Cardiac septum (tissue), 1 donor: ENCODE measurements around the gene ZDHHC1. TPM values are rescaled to one million over a fixed set of nuclear protein-coding genes. Genes with fewer than 3 reads are reported as not detected.
A peak's percentile ranks its signal among the peaks of the same experiment; 100 is the strongest.
"Not testable (repeated sequence)": the region's sequence is repeated elsewhere in the genome, so short reads cannot be mapped to it uniquely, and the experiment has no call there.

Experiments
- DNase-seq: peaks from one replicate; pipeline ENCODE4 v3.0.0-alpha.2; 2020; ENCODE audit warnings: low spot score
- intact Hi-C: fragments of 100-400 bp; cut with DNase I; formaldehyde crosslinking; loops from one replicate; pipeline ENCODE4 v1.14.0; 2022
- total RNA-seq: library from RNA; stranded (reverse); fragmentation: NEBNext Ultra II Directional; extraction: Animal tissue kit (Norgen Biotek cat#: 25700); gene quantifications from one replicate; pipeline ENCODE4 v1.2.1, GENCODE V29; 2021
- donor health status: DM: no; HTN: no; CAD: no.

ZDHHC1 gene
- total RNA-seq, 1 donor from 2014 or later = 4.6 TPM

DNA sequence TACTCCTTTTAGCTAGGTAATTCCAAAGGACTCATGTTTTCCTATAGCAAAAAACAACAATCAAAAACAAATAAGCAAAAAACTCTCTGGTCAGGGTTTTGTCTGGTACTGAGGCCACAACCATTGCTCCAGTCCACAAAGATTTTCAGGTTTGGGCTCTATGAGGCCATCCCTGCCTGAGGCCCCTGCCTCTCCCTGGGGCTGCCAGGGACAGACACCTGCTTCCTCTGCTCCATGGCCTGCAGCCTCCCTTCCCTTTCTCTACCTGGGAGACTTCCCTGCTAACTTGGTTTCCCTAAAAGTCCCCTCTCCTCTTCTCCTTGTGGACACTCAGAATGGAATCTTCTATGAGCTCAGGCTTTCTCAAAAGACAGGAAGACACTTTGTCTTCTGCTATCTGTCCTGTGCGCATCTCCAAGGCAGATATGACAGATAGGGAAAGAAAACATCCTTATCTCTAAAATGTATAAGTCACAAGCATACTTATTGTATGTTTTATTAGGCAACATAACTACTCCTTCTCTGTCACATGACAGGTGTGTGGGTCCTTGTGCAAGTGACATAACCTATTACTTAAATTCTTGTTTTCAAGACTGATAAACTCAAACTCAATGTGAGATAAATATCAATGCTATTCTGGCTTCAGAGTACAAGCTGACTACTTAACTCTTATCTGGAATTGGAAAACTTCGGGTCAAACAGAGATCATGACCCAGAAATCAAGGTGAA lies 1.2 kb upstream of the ZDHHC1 start:
- no peak for DNase-seq
- intact Hi-C loops = no loop called here

- DNase-seq, intact Hi-C loops: not testable (repeated sequence)
Observed at GRCh38 chr16:67415421-67415820, 856 bp downstream of the ZDHHC1 start.

DNA sequence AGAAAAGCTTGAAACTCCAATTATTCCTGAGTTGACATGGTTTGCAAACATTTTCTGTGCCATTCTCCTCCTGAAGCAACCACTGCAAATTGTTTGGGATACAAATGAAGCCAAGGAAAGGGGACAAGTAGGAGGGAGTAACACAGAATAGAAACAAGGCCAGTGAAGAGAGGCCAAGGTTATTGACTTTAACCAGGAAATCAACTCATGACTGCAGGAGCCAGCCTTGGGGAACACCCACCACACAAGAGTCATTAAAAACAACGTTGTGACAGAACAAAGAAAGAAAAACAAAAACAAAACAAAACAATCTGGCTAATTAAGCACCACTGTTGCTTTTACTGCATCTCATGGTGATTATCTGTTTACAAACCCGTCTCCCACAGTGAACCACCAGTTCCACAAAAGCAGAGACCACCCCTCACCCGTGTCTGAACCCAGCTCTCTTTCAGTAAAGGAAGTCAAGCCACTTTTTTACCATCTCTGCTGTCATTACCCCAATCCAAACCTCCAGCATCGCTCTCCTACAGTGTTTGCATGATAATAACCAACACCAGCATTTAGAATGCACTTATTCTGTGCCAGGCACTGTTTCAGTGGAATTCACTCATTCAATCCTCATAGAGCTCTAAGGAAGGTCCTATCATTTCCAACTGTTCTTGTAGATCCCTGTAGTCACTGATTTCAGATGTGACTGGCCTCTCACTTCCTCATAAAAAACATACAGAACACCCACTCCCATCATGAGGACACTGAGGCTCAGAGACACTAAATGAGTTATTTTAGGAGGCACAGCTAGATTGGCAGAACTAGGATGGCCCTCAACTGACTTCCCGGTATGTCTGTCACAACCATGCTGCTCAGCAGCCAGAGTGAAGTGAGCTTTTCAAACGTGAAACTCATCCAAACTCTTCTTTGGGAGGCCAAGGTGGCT lies 2.0 kb downstream of the ZDHHC1 start:
- intact Hi-C loops = no loop called here
- DNase-seq = no peak

DNA sequence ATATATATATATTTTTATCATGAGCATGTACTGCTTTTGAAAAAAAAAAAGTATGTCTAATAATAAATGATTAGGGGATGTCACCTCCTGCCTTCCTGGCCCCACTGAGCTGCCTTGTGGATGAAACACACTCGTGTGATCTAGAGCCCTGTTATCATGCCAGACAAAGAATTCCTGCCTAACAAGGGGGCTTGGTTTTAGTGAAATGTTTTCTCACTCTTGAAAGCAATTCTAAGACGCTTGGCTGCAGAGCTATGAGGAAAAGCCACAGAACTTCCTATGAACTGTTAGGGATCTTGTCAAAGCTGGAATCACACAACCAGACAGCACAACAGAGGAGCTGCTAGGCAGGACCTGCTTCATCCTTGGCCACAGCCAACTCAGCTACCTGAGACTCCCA lies 4.0 kb downstream of the ZDHHC1 start:
- intact Hi-C loops = no loop called here

DNA sequence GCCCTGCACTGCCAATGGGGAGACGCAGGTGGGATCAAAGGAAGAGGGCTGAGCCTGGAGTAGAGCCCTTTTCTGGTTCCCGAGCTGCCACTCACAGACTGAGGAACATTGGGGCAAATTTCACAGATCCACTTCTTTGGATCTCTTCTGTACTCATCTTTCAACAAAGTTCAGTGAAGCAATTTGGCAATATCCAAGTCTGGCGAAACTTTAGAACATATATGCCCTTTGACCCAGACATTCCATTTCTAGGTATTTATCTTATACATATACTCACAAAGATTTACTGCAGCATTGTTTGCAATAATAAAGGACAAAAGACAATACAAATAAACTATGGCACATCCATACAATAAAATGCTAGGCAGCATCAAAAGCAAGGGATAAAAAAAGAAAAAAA lies 4.9 kb downstream of the ZDHHC1 start:
- intact Hi-C loops = no loop called here

More for the DNA sequence above, 4.0 kb downstream of the ZDHHC1 start:
- DNase-seq = no peak

DNA sequence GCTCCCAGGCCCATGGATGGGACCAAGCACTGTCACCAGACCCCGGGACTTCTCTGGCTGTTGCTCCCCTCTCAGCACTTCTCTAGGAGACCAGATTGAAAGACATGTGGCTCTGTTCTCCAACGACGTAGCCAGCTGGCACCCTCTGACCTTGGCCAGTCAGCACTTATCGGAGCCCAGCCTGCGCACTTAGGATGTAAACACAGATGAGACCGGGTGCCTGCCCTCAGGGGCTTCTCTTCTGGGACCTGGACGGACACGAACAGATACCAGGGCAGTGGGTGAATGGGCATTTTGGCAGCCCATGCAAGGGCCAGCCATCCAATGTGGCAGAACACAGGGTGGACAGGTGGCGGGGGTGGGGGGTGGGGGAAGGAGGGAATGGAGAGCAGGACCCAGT lies 6.6 kb downstream of the ZDHHC1 start:
- intact Hi-C loops = no loop called here
- no peak for DNase-seq

More for the DNA sequence above, 4.9 kb downstream of the ZDHHC1 start:
- no peak for DNase-seq

GRCh38 chr16:67407788-67408452 lies 8.4 kb downstream of the ZDHHC1 start:
- intact Hi-C loops = no loop called here
- DNase-seq = no peak

- intact Hi-C loops = no loop called here
- no peak for DNase-seq
Observed at GRCh38 chr16:67407176-67407787, 9.0 kb downstream of the ZDHHC1 start.

DNA sequence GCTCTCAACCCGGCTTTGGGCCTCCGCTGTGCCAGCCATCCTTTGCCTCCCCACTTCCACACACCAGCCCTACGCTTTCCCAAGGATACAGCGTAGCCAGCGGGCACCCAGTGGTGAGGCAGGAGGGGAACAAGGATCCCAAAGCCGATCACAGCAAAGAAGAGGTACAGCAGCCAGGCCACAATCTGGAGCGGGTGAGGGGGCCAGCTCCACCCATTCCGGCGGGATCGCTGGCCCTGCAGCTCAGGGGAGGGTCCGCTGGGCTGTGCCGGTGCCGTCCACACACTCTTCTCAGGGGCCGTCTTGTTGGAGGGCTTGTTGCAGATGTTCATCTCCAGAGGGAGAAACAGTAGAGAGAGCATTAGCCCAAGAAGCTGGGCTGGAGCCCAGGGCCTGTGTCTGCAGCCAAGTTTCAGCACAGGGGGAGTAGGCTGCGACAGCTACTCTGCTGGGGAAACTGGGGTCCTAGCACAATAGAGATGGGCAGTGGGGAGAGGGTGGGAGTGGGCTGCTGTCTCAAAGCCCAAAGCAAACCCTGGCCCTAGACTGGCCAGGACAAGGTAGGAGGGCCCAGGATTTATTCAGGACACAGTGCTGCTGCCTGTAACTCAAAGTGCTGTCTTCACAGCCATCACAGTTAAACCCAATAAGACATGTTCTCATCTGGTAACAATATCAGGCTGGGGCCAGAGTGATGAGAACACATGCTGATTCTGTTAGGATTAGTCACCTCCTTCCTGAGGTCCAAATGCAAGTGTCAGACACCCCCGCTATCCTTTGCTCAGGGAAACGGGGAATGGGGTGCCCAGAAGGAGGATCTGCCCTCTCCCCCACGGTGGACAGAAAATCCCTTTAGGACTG lies 9.9 kb downstream of the ZDHHC1 start:
- DNase-seq = no peak
- intact Hi-C loops = no loop called here

DNA sequence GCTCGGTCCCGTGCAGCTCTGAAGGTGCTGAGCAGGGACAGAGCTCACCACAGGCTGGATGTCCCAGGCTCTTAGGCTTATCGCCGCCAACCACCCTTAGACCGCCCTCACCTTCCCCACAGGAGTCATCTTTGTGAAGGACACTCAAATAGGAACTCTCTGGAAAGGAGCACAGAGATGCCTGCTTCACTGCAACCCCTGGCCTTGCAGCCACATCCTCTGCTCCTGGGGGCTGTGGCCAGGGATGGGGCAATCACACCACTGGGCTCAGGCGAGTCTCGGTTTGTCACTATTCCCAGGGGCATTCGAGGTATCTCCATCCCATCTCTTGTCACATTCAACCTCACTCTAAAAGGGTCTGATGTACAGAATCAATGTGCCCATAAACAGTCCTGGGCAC lies 10.9 kb downstream of the ZDHHC1 start:
- no peak for DNase-seq
- intact Hi-C loops = no loop called here

DNA sequence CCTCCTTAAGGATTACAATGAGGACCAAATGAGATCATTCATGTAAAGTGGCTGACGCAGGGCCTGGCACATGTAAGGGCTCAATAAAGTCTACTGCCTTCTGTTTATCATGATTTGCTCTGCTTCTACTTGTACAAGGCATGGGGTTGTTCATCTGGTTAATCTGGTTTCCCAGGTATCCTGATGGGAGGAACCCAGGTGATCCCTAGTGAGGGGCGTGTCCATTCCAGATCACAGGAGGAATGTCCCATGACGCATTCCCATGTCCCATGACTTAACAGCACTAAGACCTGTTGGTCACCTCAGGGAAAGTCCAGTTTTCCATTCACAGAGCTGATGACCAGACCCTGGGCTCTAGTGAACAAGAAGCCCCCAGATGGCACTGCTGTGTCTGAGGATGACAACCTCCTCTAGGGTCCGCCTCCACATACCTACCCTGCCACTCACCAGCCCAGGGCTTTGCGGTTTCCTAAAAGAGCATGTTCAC lies 11.5 kb downstream of the ZDHHC1 start:
- DNase-seq = no peak
- intact Hi-C loops = no loop called here

- DNase-seq = no peak
- intact Hi-C loops = no loop called here
Observed at GRCh38 chr16:67403976-67404555, 12.2 kb downstream of the ZDHHC1 start.

GRCh38 chr16:67400901-67401300 lies 15.4 kb downstream of the ZDHHC1 start:
- intact Hi-C loops = no loop called here
- DNase-seq = no peak

- DNase-seq = peak; percentile 58
- intact Hi-C loops = loop anchor here (5.0 kb wide), 1 partner anchor 138 kb away; no protein-coding TSS in a partner anchor
Observed at GRCh38 chr16:67399749-67400704, 16.2 kb downstream of the ZDHHC1 start.

- DNase-seq = peak; percentile 75
- intact Hi-C loops = loop anchor here (5.0 kb wide), 1 partner anchor 137 kb away; no protein-coding TSS in a partner anchor
Observed at GRCh38 chr16:67399218-67399733, 17.0 kb downstream of the ZDHHC1 start.

- peak; percentile 69 for DNase-seq
- intact Hi-C loops = loop anchor here (5.0 kb wide), 1 partner anchor 136 kb away; no protein-coding TSS in a partner anchor
Observed at GRCh38 chr16:67398546-67399217, 17.6 kb downstream of the ZDHHC1 start.
